ENCODE results near the gene IL12A. TPM values are rescaled to one million over a fixed set of nuclear protein-coding genes. Genes with fewer than 3 reads are reported as not detected.

IL12A gene
- 0.47 and 0.54 TPM in 2 replicates for total RNA-seq

GRCh38 chr3:159988617-159989271, at the start of gene IL12A:
Gene IL12A (plus strand): TSS chr3:159988835.

Other genes starting within 250 kb of the IL12A start
- 63.2 and 102 TPM in 2 replicates for gene SCHIP1, start 149.0 kb upstream of the IL12A start, total RNA-seq
- gene C3orf80, start 236.6 kb downstream of the IL12A start, total RNA-seq, result under 0.01 and 0.09 TPM in 2 replicates

All from endothelial cell of coronary artery (primary cell).